HG02870 (cell line): Measurements from ENCODE around the gene TRIM45.
"Not testable (repeated sequence)": the region's sequence is repeated elsewhere in the genome, so short reads cannot be mapped to it uniquely, and the experiment has no call there.

Experiments used
- ATAC-seq: cut with Tn5 transposase; IDR thresholded peaks from one replicate; pipeline ENCODE4 v1.9.1; 2021; ENCODE audit warnings: mild to moderate bottlenecking, moderate library complexity; ENCODE audit not compliant: unreplicated experiment

TRIM45 gene

DNA sequence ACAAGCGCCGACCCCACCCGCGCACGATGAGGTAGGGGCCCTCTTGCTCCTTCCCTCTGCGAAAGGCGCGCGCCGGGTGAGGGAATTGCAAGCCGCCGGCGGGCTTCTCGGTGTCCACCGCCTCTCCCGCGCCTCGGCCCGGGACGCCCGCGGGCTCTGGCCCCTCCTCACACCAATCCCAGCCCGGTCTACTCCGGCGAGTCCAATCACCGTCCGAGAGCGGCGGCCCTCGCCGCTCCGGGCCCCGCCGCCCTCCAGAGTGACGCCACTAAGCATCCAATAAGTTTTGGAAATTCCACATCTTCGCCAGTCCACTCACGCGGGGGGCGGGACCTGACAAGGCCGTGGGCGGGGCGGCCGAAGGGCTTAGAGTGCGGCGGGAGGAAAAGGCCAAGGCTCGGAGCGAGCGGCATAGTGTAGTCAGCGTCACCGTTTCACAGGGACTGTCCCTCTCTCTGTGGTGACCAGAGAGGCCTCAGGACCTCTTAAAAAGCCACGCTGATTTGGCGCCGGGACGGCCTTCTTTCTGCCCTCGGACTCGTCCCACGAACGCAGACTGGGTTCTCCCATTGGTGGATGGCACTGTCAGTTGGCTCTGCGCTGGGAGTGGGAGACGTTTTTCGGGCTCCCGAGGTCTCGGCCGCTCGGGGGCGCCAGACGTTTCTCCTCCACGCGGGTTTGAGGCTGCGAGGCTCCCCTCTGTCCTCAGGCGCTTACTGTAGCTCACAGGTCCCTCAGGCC, at the start of gene TRIM45:
Gene TRIM45, minus strand, starts transcription at position 161 of the 741 bp plus-strand sequence. CDS start 548 bp downstream, outside the sequence.
- ATAC-seq = peak; percentile 87

DNA sequence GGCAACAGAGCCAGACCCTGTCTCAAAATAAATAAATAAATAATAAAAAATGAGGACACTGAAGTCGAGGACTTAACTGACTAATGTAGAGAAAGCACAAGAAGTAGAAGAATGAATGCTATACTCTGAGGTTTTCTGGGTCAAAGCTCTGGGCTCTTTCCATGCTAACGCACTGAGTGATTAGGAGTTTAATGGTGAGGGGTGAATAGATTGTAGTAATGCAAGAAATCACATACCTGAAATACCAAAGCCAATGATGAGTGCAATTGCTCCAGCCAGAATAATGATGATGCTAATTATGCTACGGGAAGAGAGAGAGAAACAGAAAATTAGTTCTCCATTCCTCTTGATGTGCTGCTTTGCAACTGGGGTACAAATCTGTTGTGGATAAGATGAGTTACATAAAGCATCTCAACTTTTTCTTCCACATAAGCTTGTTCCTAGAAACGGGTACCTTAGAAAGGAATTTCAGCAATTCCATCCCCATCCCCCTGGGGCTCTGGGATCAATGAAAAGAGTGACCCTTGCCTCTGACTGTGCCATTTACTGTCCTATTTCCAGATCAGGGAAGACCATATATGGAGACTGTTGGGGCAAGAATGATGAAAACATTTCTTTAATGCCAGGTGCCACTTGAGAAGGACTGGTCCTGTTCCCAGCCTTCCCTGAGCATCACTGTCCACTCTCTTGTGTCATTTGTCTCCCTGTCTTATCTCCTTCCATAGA, 48.5 kb upstream of the TRIM45 start:
- no peak for ATAC-seq

DNA sequence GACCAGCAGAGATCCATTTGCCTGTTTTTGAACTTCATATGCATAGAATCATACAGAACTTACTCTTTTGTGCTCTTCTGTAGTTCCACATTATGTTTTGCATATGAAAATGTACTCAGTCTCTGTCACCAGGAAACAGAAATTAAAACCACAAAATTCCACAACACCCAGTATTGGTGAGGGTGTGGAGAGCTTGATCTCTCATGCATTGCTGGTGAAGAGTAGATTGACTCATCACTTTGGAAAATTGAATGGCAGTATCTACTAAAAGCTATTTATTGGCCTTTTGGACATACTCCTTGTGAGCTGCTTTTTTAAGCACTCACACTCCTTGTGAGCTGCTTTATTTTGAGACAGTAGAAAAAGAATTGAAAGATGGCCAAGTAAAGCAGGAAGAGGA, 45.9 kb upstream of the TRIM45 start:
- no peak for ATAC-seq

- ATAC-seq = no peak
These were observed 44.5 kb upstream of the TRIM45 start for GRCh38 chr1:117166076-117166475.

- no peak for ATAC-seq
These were observed 42.7 kb upstream of the TRIM45 start for GRCh38 chr1:117164209-117164608.

- ATAC-seq = no peak
These were observed 41.3 kb upstream of the TRIM45 start for GRCh38 chr1:117162816-117163215.

DNA sequence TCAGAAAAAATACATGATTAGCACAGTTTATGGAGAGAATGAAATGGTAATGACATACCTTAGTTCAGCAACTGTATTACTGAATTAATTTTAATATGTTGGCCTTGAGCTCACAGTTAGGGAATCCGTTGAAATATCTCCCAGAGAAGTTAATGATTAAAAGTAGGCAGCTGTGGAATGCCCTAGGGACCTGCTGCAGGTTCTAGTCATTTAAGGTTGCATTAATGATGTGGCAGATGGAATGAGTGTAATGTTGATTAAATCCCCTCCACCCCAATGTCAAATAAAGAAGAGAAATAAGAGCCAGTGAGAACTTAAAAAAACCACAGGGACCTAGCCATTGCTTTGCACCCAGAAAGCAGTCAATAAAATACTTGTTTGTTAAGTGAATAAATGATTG, 40.3 kb upstream of the TRIM45 start:
- no peak for ATAC-seq

- ATAC-seq = not testable (repeated sequence)
These were observed 29.8 kb upstream of the TRIM45 start for GRCh38 chr1:117151305-117151704.

- ATAC-seq = no peak
These were observed 28.8 kb upstream of the TRIM45 start for GRCh38 chr1:117150316-117150715.

DNA sequence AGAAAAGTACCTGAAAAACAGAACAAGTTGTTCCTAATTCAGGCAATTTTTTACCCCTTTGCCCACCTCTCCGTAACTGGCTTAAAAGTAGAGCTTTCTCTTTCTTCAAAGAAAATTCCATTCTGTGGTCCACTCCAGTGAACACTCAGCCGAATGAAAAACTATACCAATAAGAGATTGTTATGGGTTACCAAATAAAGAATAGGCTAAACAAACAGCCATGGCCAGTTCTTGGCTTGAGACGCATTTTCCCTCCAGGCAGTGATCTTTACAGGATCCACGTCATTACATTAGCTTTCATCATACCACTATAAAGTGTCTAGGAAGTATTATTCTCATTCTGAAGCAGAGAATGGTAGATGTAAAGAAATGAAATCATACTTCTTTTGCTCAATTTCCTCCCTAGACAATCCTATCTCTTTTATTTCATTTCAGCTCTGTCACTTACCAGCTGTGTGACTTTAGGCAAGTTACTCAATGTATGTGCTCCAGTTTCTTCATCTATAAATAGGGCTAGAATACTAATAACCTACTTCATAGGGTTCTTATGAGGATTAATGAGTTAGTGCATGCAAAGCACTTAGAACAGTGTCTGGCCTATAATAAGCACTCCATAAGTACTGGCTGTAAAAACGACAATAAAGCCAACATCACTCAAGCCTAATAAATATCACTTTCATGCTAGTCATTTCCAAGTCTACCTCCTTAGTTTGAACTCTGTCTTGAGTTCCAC, 26.5 kb upstream of the TRIM45 start:
- no peak for ATAC-seq

GRCh38 chr1:117147341-117147831, 25.8 kb upstream of the TRIM45 start:
- no peak for ATAC-seq

GRCh38 chr1:117146575-117147340, 25.2 kb upstream of the TRIM45 start:
- ATAC-seq = no peak

DNA sequence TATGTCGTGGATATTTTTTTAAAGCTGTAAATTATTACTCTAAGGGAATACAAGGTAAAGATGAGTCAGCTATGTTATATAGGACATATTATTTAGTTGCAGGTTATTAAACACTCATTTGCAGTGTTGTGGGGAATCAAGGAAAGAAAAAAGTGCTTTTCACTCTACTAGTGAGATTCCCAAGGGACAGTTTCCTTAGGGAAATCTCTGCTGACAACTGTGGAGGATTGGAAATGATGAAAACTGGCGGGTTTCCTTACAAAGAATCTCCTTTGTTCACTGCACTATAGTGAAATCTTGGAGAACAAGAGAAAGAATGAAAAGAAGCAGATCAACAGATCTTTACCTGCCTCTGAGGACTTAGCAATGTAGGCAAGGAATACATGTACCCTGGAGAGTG, 24.5 kb upstream of the TRIM45 start:
- ATAC-seq = no peak

DNA sequence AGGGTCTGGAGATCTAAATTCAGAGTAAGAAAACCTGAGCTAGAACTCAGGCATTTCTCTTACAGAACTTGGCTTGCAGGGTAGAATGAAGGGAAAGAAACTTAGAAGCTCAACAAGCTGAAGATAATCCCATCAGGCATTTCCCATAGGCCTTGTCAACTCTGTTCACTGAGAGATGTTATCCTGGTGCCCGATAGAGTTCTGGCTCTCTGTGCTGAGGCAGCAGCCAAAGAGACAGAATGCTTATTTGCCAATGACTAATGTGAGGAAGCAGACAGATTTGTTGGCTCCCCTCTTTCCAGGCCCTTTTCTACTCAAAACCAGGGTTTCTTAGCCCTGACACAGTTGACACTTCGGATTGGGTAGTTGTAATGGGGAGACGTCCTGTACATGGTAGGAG, 22.3 kb upstream of the TRIM45 start:
- no peak for ATAC-seq

DNA sequence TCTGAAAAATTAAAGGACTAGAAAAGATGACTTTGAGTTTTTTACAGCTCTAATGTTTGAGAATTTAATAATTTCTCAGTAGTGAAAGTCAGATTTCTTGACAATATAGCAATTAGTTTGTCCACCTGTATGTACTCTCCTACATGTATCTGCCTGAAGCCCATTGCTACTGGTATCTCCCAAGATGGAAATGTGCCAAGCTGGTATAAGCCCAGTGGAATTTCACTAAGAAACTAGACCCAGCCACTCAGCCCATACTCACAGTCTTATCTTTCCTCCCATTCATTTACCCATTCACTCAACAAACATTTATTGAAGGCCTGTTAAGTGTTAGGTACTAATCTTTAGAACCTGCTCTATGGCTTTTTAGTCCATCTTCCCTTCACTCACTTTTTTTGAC, 21.6 kb upstream of the TRIM45 start:
- no peak for ATAC-seq

DNA sequence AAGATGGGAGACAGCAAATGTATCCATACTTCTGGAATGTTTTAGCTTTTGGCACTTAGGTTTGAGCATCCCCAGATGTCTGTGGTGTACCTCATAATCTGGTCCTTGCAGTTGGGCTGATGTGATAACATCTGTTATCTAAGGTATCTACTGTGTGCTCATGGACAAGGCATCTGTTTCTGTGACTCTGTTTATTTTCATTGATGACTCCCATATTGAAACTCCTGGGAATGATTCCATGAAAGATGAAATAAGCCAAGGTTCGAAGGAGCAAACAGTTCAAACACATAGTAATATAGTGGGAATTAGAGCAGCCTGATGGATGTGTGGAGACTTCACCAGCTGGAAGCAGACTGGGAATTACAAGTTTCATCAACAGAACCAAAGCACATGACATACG, 20.7 kb upstream of the TRIM45 start:
- no peak for ATAC-seq

- no peak for ATAC-seq
These were observed 17.0 kb upstream of the TRIM45 start for GRCh38 chr1:117138561-117138960.

DNA sequence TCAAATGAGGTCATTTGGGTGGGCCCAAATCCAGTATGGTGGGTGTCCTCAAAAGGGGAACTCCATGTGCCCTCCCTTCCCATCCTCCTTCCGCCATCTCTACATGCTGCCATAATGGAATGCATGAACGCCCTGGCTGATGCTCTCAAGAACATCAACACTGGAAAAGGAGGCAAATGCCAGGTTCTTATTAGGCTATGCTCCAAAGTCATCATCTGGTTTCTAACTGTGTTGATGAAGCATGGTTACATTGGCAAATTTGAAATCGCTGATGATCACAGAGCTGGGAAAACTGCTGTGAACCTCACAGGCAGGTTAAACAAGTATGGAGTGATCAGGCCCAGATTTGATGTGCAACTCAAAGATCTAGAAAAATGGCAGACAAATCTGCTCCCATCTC, 16.6 kb upstream of the TRIM45 start:
- ATAC-seq = no peak

GRCh38 chr1:117137281-117137855, 15.8 kb upstream of the TRIM45 start:
- no peak for ATAC-seq

GRCh38 chr1:117136749-117137148, 15.2 kb upstream of the TRIM45 start:
- no peak for ATAC-seq
